RPMI8226 (cell line): ENCODE results near the gene SIRPB2.
A peak's percentile ranks its signal among the peaks of the same experiment; 100 is the strongest.

Source experiments
- DNase-seq: peaks from one replicate; pipeline ENCODE4 v3.0.0-alpha.2; 2015

SIRPB2 gene

GRCh38 chr20:1438361-1438760, 52.9 kb downstream of the SIRPB2 start:
- DNase-seq: no peak

- DNase-seq: peak; percentile 76
Observed at GRCh38 chr20:1437235-1437904, 53.9 kb downstream of the SIRPB2 start.

GRCh38 chr20:1436263-1436662, 55.0 kb downstream of the SIRPB2 start:
- no peak for DNase-seq

DNA sequence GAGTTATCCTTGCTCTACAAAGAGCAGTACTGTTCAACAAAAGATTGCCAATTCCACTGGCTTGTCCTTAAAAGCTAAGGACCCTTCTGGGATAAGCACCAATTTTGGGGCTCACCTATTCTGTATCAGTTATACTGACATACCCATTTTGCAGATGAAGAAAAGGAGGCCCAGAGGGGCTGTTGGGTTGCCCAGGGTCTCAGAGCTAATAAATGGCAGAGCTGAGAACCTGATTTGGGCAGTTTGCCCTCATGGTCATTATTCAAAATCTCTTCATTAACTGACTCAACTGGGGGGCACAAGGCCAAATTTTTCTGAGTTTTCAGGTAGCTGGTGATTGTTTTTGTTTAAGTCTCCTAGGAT, 55.9 kb downstream of the SIRPB2 start:
- no peak for DNase-seq

DNA sequence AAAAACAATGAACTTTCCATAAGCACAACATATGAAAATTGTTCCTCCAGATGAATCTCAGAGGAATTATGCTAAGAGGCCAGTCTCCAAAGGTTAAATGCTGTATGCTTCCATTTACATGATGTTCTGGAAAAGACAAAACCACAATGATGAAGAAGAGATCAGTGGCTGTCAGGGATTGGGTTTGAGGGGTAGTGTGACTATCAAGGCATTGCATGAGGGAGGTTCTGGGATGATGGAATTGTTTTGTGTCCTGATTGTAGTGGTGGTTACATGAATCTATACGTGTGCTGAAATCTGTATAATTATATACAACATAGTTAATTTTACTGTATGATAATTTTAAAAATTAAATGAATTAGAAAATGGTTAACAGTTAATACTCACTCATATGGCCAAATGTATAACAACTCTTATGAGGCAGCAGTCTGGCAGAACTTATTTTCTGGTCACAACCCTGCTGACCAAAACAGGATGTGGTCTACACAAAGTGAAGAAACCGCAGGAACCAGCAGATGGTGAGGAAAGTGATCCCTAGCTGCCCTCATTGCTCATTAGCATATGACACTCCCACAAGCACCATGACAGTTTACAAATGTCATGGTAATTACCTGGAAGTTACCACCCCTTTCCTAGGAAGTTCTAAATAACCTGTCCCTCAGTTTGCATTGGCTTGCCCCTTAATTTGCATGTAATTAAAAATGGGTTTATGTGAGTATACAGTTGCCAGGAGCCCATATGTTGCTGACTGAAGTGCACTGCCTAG, 56.5 kb downstream of the SIRPB2 start:
- DNase-seq: peak; percentile 92

DNA sequence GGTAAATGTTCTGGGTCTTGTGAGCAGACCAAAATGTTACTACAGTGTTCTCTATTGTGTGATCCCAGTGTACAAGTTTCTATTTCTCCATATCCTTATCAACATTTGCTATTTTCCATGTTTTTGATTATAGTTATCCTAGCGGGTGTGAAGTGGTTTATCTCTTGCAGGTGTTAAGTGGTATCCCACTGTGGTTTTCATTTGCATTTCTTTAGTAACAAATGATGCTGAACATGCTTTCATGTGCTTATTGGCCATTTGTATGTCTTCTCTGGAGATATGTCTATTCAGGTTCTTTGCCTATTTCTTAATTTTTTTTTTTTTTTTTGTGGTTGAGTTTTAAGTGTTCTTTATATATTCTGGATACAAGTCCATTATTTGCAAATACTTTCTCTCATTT, 60.1 kb downstream of the SIRPB2 start:
- no peak for DNase-seq

DNA sequence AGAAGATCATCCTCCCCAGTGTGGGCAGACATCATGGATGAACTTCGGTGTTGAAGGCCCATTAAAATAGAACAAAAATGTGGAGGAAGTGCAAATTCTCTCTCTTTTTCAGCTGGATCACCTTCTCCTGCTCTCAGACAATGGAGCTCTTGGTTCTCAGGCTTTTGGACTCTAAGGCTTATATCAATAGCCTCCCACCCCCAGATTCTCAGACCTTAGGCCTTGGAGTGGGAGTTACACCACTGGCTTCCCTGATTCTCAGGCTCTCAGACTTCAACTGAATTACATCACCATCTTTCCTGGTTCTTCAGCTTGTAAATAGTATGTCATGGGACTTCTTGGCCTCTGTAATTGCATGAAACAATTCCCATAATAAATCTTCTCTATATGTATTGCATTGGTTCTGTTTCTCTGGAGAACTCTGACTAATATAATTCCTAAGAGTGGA, 61.2 kb downstream of the SIRPB2 start:
- no peak for DNase-seq

- DNase-seq: no peak
Observed at GRCh38 chr20:1429143-1429728, 62.0 kb downstream of the SIRPB2 start.

- no peak for DNase-seq
Observed at GRCh38 chr20:1427457-1428054, 63.7 kb downstream of the SIRPB2 start.

GRCh38 chr20:1426231-1426849, 64.9 kb downstream of the SIRPB2 start:
- DNase-seq: no peak
